GM12878 (cell line): ENCODE measurements around the gene JOSD2. TPM values are rescaled to one million over a fixed set of nuclear protein-coding genes. Genes with fewer than 3 reads are reported as not detected.
A peak's percentile ranks its signal among the peaks of the same experiment; 100 is the strongest.

Experiments used
- ATAC-seq: fragments of 200-7000 bp; cut with Tn5 transposase; 3 replicates; pipeline ENCODE4 v1.9.1; 2020; ENCODE audit warnings: mild to moderate bottlenecking, moderate library complexity
- BruUV-seq: library from RNA; stranded (reverse); fragments of 400-500 nt; replicated peaks from 2 replicates; lab custom pipeline; 2021; lab: Mats Ljungman, UMichigan
- CTCF ChIA-PET: fragments of 300-600 bp; sonication (Branson Sonifier 250); formaldehyde crosslinking; extraction: SDS; loops from one replicate; lab custom pipeline; 2021; ENCODE audit warnings: inconsistent platforms; lab: Yijun Ruan, JAX
- POLR2A ChIA-PET: fragments of 350-600 bp; formaldehyde crosslinking; extraction: SDS; loops from one replicate; lab custom pipeline; 2021; ENCODE audit warnings: inconsistent platforms; lab: Charles Lee
- RAD21 ChIA-PET: fragments of 300-600 bp; sonication (Branson Sonifier 250); formaldehyde crosslinking; loops from one replicate; lab custom pipeline; 2023; ENCODE audit warnings: antibody characterized with exemption; ENCODE audit not compliant: unreplicated experiment; lab: Charles Lee
- SMC1A ChIA-PET: fragments of 300-600 bp; sonication (Branson Sonifier 250); formaldehyde crosslinking; loops from one replicate; lab custom pipeline; 2023; ENCODE audit not compliant: unreplicated experiment, uncharacterized antibody; lab: Charles Lee
- DNase-seq: peaks from one replicate; pipeline ENCODE4 v3.0.0-alpha.2; 2011; ENCODE audit warnings: low read depth, low spot score
- FAIRE-seq: peaks from 3 replicates; lab custom pipeline; 2011; peaks lifted over from hg19 to GRCh38; lab: Jason Lieb, UNC
- H2AFZ ChIP-seq: 2 replicates; pipeline ENCODE4 v1.6.0; 2011; ENCODE audit warnings: low read depth, low read length, control low read depth; ENCODE audit not compliant: control insufficient read depth
- H3K27ac ChIP-seq: 2 replicates; pipeline ENCODE4 v1.5.1; 2011; ENCODE audit warnings: control low read depth; ENCODE audit not compliant: control insufficient read depth, insufficient read depth
- H3K27me3 ChIP-seq, 2 experiments: replicated peaks in 1 of 2; 2 replicates each; pipeline versions ENCODE4 v1.6.0 to v1.6.1; 2011; ENCODE audit warnings: low read length in 1 of 2; ENCODE audit not compliant: control insufficient read depth in 2 of 2, insufficient read depth in 2 of 2
- H3K36me3 ChIP-seq, 2 experiments: 2 replicates each; pipeline ENCODE4 v1.5.1; 2011; ENCODE audit warnings: low read length in 1 of 2; ENCODE audit not compliant: control insufficient read depth in 2 of 2, insufficient read depth in 2 of 2
- H3K4me1 ChIP-seq: 2 replicates; pipeline ENCODE4 v1.6.1; 2011; ENCODE audit warnings: mild to moderate bottlenecking, low read length, moderate library complexity, mixed read lengths; ENCODE audit not compliant: control insufficient read depth, insufficient read depth
- H3K4me2 ChIP-seq: 2 replicates; pipeline ENCODE4 v1.6.0; 2011; ENCODE audit warnings: control low read depth; ENCODE audit not compliant: control insufficient read depth, insufficient read depth
- H3K4me3 ChIP-seq: fragments of 200-600 bp; sonication (generic); 2 replicates; pipeline ENCODE4 v1.5.1; 2016
- H3K79me2 ChIP-seq: 2 replicates; pipeline ENCODE4 v1.6.0; 2011; ENCODE audit warnings: low read length; ENCODE audit not compliant: control insufficient read depth, insufficient read depth
- H3K9ac ChIP-seq: 2 replicates; pipeline ENCODE4 v1.8.0; 2011; ENCODE audit warnings: low read length, control low read depth, mixed read lengths; ENCODE audit not compliant: control insufficient read depth, insufficient read depth
- H3K9me3 ChIP-seq: replicated peaks from 3 replicates; pipeline ENCODE4 v1.5.1; 2011; ENCODE audit warnings: mild to moderate bottlenecking, low read length; ENCODE audit not compliant: control insufficient read depth, insufficient read depth
- H4K20me1 ChIP-seq: 2 replicates; pipeline ENCODE4 v1.6.0; 2011; ENCODE audit not compliant: control insufficient read depth, insufficient read depth
- BRCA1 ChIP-seq: IDR thresholded peaks from 2 replicates; pipeline ENCODE4 v1.6.1; 2011; ENCODE audit warnings: low read depth, low read length, improper control_type of control experiment
- CHD4 ChIP-seq: fragments of 200-600 bp; sonication (generic); IDR thresholded peaks from 2 replicates; pipeline ENCODE4 v1.6.1; 2016; ENCODE audit warnings: mild to moderate bottlenecking
- EP300 ChIP-seq, 2 experiments: fragments of 150-350 bp in 1 of 2; IDR thresholded peaks; 2 replicates each; pipeline ENCODE4 v1.6.1; 2011 to 2012; ENCODE audit warnings: low read depth in 2 of 2, low read length in 2 of 2, borderline replicate concordance in 1 of 2, improper control_type of control experiment in 1 of 2, inconsistent platforms in 1 of 2; ENCODE audit not compliant: control insufficient read depth in 1 of 2
- HDGF ChIP-seq: fragments of 450-650 bp; IDR thresholded peaks from 2 replicates; pipeline ENCODE4 v1.6.1; 2016; ENCODE audit warnings: antibody characterized with exemption
- IKZF2 ChIP-seq, 2 experiments: fragments of 450-650 bp; IDR thresholded peaks; 2 replicates each; pipeline ENCODE4 v1.6.1; 2017; ENCODE audit warnings: mild to moderate bottlenecking in 2 of 2, moderate library complexity in 2 of 2
- MLLT1 ChIP-seq: fragments of 450-650 bp; IDR thresholded peaks from 2 replicates; pipeline ENCODE4 v1.6.1; 2016; ENCODE audit warnings: mild to moderate bottlenecking
- MTA2 ChIP-seq: fragments of 450-650 bp; IDR thresholded peaks from 2 replicates; pipeline ENCODE4 v1.6.1; 2016; ENCODE audit warnings: low read depth, mild to moderate bottlenecking, moderate library complexity
- NFIC ChIP-seq: IDR thresholded peaks from 2 replicates; pipeline ENCODE4 v1.6.1; 2012; ENCODE audit warnings: low read depth, mild to moderate bottlenecking, inconsistent platforms, low read length, moderate library complexity
- PML ChIP-seq: IDR thresholded peaks from 2 replicates; pipeline ENCODE4 v1.6.1; 2012; ENCODE audit warnings: low read length, inconsistent platforms
- SMAD1 ChIP-seq: fragments of 450-650 bp; IDR thresholded peaks from 2 replicates; pipeline ENCODE4 v1.6.1; 2018; ENCODE audit warnings: mild to moderate bottlenecking, low read depth; ENCODE audit not compliant: partially characterized antibody
- TCF7 ChIP-seq: IDR thresholded peaks from 2 replicates; pipeline ENCODE4 v1.6.1; 2014; ENCODE audit warnings: antibody characterized with exemption, borderline replicate concordance
- ZNF217 ChIP-seq: fragments of 450-650 bp; IDR thresholded peaks from 2 replicates; pipeline ENCODE4 v1.6.1; 2017; ENCODE audit warnings: antibody characterized with exemption, mild to moderate bottlenecking
- WGBS: methylation state at CpG from one replicate; pipeline ENCODE4 v1.1.6; 2016; ENCODE audit warnings: low lambda C conversion rate; ENCODE audit not compliant: insufficient replicate concordance, insufficient coverage; ENCODE audit errors: missing lambda C conversion rate; 5-methylcytosine and 5-hydroxymethylcytosine counted together
- in situ Hi-C: fragments of 300-500 bp; cut with MboI; formaldehyde crosslinking; loops from 9 replicates; pipeline ENCODE4 v1.14.3; 2018; ENCODE audit warnings: mixed read lengths
- intact Hi-C: fragments of 100-400 bp; cut with micrococcal nuclease; formaldehyde crosslinking; loops from one replicate; pipeline ENCODE4 v1.14.2; 2022; ENCODE audit not compliant: unreplicated experiment
- polyA plus RNA-seq, 11 experiments: library from polyadenylated mRNA; depleted of rRNA in 4 of 11; unstranded in 6 of 11; stranded (reverse) in 5 of 11; fragments of >200 nt; fragmentation: Nextera tagmentation in 4 of 11; fragmentation: Illumina TruSeq in 1 of 11; extraction: Ambion mirVana in 4 of 11; extraction: Trizol in 1 of 11; gene quantifications; 1 replicate in 1 of 11; 2 replicates in 10 of 11; pipeline versions ENCODE4 v1.2.1 to v1.2.3, GENCODE V29; 2011 to 2016; ENCODE audit warnings: inconsistent platforms in 2 of 11, missing spikeins in 2 of 11, low read depth in 1 of 11
- total RNA-seq, 4 experiments: library from RNA; depleted of rRNA in 3 of 4; stranded (reverse); fragments of >200 nt in 3 of 4; fragmentation: Illumina TruSeq in 1 of 4; extraction: Trizol in 1 of 4; gene quantifications; 2 replicates each; pipeline versions ENCODE4 v1.2.1 to v1.2.3, GENCODE V29; 2013 to 2021
- TF ChIP-seq, protein P1 (sequence below): fragments of 450-650 bp; formaldehyde crosslinking; IDR thresholded peaks from 2 replicates; pipeline ENCODE4 v1.5.0; 2022; ENCODE audit warnings: mild to moderate bottlenecking, missing genetic modification characterization

JOSD2 gene
- total and polyA plus RNA-seq, 10 of the 15 experiments (the other 5 are each of a cell fraction or from before 2014, with no cell fraction given) = 0.91 to 26.7 (median 13.0) TPM

DNA sequence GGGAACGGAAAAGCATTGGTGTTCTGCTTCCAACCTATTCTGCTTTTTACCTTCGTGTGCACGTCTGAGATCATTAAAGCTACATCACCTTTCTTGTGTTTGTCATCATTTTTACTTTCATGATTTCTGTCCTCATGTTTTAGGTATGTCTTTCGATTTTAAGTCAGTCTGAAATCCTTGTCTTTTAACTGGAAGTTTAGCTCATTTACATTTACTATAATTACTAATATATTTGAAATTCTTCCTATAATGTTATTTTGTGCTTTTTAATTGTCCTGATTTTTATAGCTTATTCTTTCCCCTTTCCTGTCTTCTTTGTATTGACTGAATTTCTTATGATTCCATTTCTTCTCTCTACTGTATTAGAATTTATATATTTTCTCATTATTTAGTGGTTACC, 22.0 kb upstream of the JOSD2 start:
- POLR2A ChIA-PET = interaction anchor here (0.6 to 0.7 kb wide), 2 partner anchors 24 to 40 kb away, joined by 3 to 4 read pairs; no protein-coding TSS in a partner anchor
- DNase-seq = no peak
- in situ Hi-C loops = loop anchor here (10.0 kb wide), 1 partner anchor 392 kb away; no protein-coding TSS in a partner anchor
- Histone ChIP-seq H3K4me2 (no peak overlapping the region), H3K27me3 (no peaks in the 10 kb centered on the region; a peak in 1 of 4 replicates), H4K20me1 (no peaks in the 10 kb centered on the region), H3K36me3 (no peaks in the 10 kb centered on the region), H3K27ac (no peak overlapping the region), H3K4me3 (no peak overlapping the region), H3K9me3 (peaks cover 9% of the 10 kb centered on the region; the same call in 2 of the 3 replicates)
- SMC1A ChIA-PET = interaction anchor here (0.6 to 0.8 kb wide), 3 partner anchors 15 to 73 kb away, joined by 3 to 4 read pairs (median 3); no protein-coding TSS in a partner anchor
- BruUV-seq = no TSS peak
- intact Hi-C loops = loop anchor here (10.0 kb wide), 1 partner anchor 178 kb away; no protein-coding TSS in a partner anchor
- no peak for ATAC-seq
- 0 out of 2 replicates have a peak, but pooled peaks have one; percentile 18 for TF ChIP-seq ZNF217
- no peak for TF ChIP-seq MLLT1
- TF ChIP-seq, all 136 proteins: peak for 1
- Histone ChIP-seq H3K9ac (no peak overlapping the region), H2AFZ (no peak overlapping the region), H3K79me2 (no peaks in the 10 kb centered on the region), H3K4me1 (peaks cover 8% of the 10 kb centered on the region)
- ChIA-PET CTCF (no interaction called here), RAD21 (no interaction called here)
- 55% methylated on average over 4 of the region's 4 CpGs for WGBS
- no peak for FAIRE-seq

DNA sequence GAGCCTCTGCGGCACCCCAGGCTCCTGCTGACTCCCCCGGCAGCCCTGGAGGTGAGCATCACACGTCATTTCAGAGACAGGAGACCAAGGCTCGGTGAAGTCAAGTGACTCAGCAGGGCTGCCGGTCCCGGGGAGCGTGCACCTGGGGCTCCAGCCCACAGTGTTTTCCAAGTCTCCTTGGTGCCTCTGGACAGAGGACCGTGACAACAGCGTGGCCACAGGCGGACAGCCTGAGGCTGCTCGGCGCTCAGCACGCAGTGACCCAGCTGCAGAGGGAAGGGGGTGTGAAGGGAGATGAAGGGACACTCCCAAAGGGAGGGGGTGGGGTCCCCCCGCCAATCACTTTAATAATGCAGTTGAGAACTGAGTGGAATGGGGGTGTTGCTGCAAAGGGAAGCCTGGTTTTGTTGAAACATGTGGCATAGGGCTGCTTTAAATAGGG, 20.2 kb upstream of the JOSD2 start:
- peaks cover 8% of the 10 kb centered on the region for H3K4me1 ChIP-seq
- CTCF ChIA-PET = no interaction called here
- H3K4me3 ChIP-seq = no peak overlapping the region
- POLR2A ChIA-PET = no interaction called here
- peaks cover 9% of the 10 kb centered on the region; the same call in 2 of the 3 replicates for H3K9me3 ChIP-seq
- ATAC-seq (no peak), DNase-seq (no peak), FAIRE-seq (no peak)
- in situ Hi-C loops (loop anchor here (10.0 kb wide), 1 partner anchor 394 kb away; no protein-coding TSS in a partner anchor), intact Hi-C loops (loop anchor here (10.0 kb wide), 1 partner anchor 176 kb away; no protein-coding TSS in a partner anchor)
- no peak overlapping the region for H2AFZ ChIP-seq
- RAD21 ChIA-PET = no interaction called here
- H3K27me3 ChIP-seq = no peaks in the 10 kb centered on the region; a peak in 1 of 4 replicates
- no peaks in the 10 kb centered on the region for H3K36me3 ChIP-seq
- 60% methylated on average over 14 of the region's 14 CpGs for WGBS
- BruUV-seq = no TSS peak
- no peaks in the 10 kb centered on the region for H4K20me1 ChIP-seq
- H3K4me2 ChIP-seq = no peak overlapping the region
- no peaks in the 10 kb centered on the region for H3K79me2 ChIP-seq
- SMC1A ChIA-PET = no interaction called here
- no peak overlapping the region for H3K9ac ChIP-seq
- no peak overlapping the region for H3K27ac ChIP-seq
- TF ChIP-seq HDGF (no peak), TCF7 (no peak), CHD4 (no peak), IKZF2 (IDR thresholded peaks at IDR 0.05) (no peak), EP300 (IDR thresholded peaks at IDR 0.05; ENCODE audit: borderline replicate concordance in 1 of 2, control insufficient read depth in 1 of 2, low read depth in 2 of 2, low read length in 2 of 2) (no peak), MTA2 (no peak), BRCA1 (no peak), NFIC (no peak), SMAD1 (no peak), PML (no peak)
- TF ChIP-seq, protein P1, sequence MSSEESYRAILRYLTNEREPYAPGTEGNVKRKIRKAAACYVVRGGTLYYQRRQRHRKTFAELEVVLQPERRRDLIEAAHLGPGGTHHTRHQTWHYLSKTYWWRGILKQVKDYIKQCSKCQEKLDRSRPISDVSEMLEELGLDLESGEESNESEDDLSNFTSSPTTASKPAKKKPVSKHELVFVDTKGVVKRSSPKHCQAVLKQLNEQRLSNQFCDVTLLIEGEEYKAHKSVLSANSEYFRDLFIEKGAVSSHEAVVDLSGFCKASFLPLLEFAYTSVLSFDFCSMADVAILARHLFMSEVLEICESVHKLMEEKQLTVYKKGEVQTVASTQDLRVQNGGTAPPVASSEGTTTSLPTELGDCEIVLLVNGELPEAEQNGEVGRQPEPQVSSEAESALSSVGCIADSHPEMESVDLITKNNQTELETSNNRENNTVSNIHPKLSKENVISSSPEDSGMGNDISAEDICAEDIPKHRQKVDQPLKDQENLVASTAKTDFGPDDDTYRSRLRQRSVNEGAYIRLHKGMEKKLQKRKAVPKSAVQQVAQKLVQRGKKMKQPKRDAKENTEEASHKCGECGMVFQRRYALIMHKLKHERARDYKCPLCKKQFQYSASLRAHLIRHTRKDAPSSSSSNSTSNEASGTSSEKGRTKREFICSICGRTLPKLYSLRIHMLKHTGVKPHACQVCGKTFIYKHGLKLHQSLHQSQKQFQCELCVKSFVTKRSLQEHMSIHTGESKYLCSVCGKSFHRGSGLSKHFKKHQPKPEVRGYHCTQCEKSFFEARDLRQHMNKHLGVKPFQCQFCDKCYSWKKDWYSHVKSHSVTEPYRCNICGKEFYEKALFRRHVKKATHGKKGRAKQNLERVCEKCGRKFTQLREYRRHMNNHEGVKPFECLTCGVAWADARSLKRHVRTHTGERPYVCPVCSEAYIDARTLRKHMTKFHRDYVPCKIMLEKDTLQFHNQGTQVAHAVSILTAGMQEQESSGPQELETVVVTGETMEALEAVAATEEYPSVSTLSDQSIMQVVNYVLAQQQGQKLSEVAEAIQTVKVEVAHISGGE (CRISPR knock-in tag) = no peak
